Measurements from ENCODE around the gene SLC35F5. TPM values are rescaled to one million over a fixed set of nuclear protein-coding genes. Genes with fewer than 3 reads are reported as not detected.
A peak's percentile ranks its signal among the peaks of the same experiment; 100 is the strongest.
"Not testable (repeated sequence)": the region's sequence is repeated elsewhere in the genome, so short reads cannot be mapped to it uniquely, and the experiment has no call there.

Gene SLC35F5, protein sequence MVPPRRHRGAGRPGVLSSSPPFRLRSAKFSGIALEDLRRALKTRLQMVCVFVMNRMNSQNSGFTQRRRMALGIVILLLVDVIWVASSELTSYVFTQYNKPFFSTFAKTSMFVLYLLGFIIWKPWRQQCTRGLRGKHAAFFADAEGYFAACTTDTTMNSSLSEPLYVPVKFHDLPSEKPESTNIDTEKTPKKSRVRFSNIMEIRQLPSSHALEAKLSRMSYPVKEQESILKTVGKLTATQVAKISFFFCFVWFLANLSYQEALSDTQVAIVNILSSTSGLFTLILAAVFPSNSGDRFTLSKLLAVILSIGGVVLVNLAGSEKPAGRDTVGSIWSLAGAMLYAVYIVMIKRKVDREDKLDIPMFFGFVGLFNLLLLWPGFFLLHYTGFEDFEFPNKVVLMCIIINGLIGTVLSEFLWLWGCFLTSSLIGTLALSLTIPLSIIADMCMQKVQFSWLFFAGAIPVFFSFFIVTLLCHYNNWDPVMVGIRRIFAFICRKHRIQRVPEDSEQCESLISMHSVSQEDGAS
- 40.8 TPM for polyA plus RNA-seq (2013, experiment 1 of 2; ENCODE audit: insufficient read length)
- polyA plus RNA-seq (2013, experiment 2 of 2; ENCODE audit: insufficient read length), result 51.1 TPM

DNA sequence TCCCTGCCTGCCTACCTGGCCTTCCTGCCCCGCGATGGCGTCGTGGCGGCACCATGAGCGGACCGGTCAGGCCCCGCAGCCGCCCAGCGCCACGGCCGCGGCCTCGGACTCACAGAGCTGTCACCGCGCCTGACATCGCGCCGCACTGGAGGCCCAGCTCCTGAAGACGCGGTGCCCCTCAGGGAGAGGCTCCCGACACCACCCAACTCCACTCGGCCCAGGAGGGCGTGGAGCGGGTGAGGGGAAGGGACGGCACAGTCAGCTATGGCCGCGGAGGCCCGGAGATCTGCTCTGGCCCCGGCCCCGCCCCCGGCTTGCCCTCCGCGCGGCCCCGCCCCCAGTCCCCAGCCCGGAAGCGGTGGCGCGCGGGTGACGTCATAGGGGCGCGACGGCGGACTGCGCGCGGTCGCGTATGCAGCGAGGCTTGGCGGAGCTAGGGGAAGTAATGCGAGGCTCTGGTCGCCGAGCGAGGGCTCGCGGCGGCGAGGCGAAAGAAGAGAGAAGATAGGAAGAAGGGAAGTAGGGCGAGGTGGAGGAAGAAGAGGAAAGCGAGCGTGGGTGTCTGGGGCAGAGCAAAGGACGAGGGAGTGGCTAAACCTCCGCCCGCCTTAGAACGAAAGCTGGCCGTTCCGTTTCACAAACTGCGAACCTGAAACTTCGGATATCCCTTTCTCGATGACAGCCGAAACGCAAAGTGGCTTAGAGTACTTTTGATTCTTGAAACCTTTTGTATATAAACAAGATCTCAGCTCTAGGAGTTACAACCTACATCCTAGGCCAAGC lies at the start of gene SLC35F5:
Gene SLC35F5, minus strand, starts transcription at position 288 of the 783 bp plus-strand sequence. Its CDS starts 233 bp downstream, at position 55.
- DNase-seq, result peak; percentile 90

DNA sequence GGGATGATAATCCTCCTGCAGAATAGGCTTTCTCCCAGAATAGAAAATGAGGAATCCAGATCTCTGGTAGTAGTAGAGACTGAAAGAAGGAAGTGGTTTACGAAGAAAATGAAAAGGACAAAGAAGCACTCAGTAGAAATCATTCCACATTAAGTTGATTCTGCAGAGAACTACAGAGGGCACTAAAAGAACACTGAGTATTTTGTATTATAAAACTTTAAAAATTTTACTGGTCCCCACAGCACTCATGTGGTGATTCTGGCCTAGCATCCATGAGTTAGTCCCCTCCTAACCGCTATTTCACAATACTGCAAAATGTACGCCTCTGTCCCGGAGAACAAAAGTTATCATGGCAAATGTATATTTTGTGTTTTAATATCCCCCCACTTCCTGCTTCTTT lies 42.9 kb upstream of the SLC35F5 start:
- DNase-seq, result no peak

DNA sequence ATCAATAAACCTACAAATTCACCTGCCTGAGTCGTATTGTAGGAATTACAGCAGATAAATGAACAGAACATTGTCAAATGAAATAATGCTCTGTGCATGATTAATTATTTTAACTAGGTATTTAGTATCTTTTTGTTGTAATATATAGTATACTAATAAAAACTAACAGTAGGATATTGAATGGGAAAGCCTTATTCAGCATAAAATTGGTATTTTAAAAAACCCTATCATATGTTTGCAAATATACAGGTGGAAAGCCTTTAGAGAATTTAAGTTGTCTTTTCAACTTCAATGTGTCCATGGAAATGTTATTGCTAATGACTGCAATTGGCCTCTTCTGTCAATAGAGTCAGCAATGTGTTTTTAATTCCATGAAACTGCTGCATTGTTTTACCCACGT lies 40.8 kb upstream of the SLC35F5 start:
- no peak for DNase-seq

DNA sequence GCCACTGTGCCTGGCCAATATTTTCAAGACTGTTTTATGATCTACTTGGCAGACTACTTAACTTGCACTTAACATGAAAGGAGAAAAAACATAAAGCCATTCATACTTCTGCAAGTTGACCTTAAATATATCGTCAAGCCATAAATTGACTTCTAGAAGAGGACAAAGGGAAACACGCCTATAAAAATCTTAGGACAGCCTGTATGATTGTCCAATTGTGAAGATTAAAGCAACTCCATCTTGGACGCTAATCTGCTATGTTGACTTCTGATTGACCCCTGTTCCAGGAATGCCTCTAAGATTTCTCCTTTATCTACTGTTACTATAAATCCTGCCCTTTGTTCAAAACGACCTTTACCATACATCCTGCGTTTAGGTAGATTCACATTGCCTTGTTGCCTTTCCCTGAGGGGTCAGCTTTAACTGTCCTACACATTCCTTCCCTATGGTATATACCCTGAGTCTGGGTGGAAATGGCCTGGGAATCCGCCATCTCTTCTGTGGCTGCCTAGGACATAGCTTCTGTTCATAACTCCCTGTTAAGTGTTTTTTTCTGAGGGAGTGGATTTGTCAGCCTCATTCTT lies 40.2 kb upstream of the SLC35F5 start:
- DNase-seq, result no peak

DNA sequence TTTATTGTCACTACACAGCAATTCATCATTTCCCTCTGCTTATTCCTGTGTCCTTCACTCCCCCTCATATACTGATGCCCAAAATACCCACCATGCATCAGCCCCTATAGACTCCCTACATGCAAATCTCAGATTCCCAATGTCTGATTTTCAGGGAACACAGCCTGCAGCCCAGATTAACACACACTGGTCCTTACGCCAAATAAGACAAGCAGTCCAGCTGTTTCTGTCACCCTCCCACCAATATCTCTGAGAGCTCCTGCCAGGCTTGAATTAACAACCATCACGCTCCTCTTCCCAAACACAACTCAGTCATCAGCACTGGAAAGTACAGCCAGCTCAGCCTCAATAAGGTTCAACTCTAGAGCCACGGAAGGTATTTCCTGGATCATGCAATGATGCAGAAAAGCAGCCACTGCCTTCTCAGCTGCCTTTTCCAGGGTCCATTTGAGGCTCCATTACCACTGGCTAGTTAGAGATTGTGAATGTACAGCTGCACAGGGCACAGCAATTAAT lies 39.0 kb upstream of the SLC35F5 start:
- no peak for DNase-seq

DNA sequence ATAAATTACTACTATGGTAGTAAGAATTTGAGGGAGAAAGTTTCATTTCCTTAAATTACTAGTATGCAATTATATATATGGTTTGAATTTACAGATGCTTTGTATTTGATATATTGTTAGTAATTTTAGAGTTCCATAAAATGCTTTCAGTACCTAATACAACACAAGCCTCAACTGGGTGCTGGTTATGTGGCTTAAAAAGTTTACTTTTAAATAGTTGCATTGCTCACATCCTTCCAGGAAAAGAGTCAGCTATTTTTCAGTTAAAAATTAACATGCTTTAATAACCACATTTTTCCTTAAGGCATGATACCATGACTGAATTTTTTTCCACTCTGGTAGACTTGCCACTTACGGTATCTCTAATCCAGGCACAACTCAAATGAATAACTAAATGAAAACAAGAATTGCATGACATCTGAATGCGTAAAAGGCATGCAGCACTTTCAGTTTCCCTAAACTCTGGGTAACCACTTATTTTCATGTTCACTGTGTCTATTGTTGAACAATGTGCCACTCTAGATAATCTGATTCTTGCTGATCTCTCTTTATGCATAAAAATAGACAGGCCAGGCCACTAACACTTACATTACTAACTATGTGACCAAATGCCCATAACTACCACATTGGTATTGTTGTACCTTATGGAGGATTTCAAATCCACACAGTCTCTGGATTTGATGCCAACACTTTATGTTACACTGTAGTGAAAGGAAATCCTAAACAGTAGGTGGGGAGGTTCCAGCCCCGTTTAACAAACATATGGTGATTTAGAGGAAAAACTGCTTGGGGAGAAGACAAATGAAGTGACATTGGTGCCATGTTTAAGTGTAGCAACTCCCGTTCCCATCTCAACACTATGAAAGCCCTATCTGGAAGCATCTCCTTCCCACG lies 35.5 kb upstream of the SLC35F5 start:
- peak; percentile 48 for DNase-seq

DNA sequence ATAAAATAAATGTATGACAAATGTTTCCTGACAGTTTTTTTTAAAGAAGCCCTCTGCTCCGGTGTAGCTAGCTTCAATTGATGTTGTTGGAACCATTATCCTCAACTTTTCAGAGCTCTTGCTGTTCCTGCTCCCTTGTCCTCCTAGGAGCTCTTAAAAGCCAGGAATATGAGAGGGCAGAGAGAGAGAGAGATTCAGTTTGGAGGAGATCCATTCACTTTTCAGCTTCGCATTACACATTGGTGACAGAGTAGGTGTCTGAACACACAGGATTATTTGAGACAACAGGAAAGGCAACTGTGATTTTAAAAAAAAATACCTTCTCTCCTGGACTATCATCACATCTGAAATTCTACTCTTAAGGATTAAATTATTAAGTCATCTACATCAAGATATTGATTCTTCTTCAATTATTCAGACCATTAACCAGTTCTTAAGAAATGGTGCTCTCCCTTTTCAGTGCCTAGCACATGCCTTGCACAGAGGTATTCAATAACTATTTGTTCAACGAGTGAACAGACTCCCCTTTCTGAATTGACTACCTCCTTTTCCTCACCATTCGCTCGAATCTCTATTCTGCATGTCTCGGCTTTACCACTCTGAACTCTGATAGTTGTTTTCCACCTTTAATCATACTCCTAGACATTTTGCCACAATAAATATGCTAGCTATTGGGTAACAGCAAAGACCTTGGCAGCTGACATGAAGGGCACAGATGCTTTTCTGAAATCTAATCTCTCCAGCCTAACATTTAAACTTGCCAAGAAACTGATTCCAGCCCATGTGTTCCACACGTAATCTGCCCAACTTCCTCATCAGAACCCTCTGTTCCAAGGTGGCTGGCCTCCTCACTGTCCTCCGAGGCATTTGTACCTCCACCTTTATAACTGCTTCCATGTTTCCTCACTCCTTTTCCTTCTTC lies 28.6 kb upstream of the SLC35F5 start:
- no peak for DNase-seq

DNA sequence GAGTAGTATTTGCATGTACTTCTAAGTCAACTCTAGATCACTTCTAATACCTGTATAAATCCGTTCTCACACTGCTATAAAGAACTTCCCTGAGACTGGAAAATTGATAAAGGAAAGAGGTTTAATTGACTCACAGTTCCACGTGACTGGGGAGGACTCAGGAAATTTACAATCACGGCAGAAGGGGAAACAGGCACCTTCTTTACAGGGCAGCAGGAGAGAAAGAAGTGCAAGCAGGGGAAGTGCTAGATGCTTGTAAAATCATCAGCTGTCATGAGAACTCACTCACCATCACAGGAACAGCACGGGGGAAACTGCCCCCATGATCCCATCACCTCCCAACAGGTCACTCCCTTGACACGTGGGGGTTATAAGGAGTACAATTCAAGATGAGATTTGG lies 24.0 kb upstream of the SLC35F5 start:
- DNase-seq, result no peak

DNA sequence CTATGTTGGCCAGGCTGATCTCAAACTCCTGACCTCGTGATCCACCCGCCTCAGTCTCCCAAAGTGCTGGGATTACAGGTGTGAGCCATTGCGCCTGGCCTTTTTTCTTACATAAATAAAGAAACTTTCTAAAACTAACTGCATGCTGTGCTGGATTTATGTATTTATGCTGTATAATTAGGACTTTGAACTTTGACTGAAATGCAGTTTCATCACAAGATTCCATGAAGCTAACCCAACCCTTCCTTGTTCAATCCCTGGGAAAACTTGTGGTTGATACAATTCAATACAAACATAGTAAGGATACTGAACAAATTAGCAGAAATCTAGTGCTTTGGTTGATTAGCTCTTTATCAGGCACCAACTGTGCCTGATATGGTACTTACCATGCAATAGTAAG lies 20.9 kb upstream of the SLC35F5 start:
- DNase-seq, result no peak

DNA sequence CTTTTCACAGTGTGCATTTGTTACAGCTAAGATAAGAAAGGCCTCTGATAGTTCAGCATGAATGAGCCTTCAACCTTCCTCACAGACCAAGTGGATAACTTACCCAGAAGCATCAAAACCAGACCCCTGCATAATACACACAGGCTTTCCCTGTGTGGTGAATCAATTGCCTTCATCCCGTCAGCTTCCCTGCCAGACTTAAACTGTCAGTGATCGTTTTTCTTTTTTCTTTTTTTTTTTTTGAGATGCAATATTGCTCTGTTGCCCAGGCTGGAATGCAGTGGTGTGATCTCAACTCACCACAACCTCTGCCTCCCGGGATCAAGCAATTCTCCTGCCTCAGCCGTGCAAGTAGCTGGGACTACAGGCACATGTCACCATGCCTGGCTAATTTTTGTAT lies 20.5 kb upstream of the SLC35F5 start:
- DNase-seq, result no peak

DNA sequence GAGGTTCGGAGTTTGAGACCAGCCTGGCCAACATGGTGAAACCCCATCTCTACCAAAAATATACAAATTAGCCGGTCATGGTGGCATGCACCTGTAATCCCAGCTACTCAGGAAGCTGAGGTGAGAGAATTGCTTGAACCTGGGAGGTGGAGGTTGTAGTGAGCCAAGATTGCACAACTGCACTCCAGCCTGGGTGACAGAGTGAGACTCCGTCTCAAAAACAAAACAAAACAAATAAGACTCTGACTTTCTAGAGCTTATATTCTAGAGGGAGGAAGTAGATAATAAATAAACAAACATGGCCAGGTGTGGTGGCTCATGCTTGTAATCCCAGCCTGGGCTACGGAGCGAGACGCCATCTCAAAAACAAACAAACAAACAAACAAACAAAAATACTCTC lies 18.2 kb upstream of the SLC35F5 start:
- not testable (repeated sequence) for DNase-seq

DNA sequence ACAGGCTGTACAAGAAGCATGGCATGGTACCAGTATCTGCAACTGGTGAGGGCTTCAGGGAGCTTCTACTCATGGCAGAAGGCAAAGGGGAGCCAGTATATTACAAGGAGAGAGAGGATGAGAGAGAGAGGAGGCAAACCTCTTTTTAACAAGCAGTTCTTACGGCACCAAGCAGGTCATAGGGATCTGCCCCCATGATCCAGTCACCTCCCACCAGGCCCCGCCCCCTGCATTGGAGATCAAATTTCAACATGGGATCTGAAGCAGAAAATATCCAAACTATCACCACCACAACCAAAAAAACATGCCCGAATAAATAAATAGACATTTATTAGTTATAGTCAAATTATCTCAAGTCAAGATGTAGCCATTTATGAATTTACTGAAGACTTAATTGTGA lies 14.5 kb upstream of the SLC35F5 start:
- no peak for DNase-seq

DNA sequence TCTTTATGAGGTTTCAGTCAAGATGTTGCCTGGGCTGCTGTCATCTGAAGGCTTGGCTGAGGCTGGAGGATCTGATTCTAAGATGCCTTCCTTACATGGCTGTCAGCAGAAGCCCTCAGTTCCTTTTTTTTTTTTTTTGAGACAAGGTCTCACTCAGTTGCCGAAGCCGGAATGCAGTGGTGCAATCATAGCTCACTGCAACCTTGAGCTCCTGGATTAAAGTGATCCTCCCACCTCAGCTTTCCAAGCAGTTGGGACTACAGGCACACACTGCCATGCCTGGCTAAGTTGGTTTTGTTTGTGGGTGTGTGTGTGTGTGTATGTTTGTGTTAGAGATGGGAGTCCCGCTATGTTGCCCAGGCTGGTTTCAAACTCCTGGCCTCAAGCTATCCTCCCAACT lies 13.1 kb upstream of the SLC35F5 start:
- DNase-seq, result no peak

DNA sequence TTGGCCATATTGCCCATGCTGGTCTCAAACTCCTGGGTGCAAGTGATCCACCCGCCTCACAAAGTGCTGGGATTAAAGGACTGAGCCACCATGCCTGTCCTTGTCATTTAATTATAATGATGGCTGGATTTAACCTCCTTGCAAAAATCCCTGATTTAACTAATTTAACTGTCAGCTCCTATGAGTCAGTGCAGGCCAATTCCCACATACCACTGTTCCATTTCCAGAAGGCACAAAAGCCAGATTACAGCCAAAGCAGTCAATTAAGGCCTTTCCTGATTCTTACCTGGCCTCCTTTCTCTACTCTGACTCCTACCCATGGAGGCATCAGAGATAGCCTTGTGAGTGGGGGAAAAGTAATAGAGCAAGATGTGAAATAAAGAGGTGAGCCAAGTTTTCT lies 12.3 kb upstream of the SLC35F5 start:
- no peak for DNase-seq

DNA sequence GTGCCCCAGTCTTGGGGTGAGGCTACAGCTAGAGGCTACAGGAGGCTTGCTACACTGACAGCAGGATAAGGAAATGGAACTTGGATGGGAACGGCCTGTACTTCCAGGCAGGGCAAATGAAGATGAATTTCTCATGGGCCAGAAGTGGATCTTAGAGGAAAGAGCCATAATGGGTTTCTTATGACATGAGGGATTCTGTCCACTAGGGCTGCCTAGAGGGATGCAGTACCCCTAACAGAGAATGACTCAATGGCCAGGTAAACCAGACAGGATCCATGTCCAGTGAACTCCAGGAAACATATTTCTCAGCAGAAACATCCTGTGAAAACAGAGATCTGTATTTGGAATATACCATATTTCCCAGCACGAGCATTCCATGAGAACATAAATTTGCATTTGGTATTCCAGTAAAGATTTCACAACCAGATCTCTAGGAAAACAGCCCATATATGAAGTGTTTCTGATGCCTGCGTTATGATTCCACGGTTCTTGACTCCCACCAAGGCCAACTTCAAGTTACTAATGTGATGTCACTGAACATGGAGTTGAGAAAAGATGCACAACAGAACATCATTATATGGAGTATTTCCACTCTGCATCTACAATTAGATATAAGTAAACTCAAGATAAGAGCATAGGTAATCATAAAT lies 11.5 kb upstream of the SLC35F5 start:
- no peak for DNase-seq

DNA sequence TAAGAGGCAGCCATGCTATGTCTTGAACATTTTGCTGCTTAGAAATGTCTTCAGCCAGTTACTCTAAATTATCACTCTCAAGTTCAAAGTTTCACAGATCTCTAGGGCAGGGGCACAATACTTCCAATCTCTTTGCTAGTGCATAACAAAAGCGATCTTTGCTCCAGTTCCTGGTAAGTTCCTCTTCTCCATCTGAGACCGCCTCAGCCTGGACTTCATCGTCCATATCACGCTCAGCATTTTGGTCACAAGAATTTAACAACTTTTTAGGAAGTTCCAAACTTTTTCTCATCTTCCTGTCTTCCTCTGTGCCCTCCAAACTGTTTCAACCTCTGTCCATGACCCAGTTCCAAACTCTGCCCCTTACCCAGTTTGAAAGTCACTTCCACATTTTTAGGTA lies 8.8 kb upstream of the SLC35F5 start:
- DNase-seq, result no peak

DNA sequence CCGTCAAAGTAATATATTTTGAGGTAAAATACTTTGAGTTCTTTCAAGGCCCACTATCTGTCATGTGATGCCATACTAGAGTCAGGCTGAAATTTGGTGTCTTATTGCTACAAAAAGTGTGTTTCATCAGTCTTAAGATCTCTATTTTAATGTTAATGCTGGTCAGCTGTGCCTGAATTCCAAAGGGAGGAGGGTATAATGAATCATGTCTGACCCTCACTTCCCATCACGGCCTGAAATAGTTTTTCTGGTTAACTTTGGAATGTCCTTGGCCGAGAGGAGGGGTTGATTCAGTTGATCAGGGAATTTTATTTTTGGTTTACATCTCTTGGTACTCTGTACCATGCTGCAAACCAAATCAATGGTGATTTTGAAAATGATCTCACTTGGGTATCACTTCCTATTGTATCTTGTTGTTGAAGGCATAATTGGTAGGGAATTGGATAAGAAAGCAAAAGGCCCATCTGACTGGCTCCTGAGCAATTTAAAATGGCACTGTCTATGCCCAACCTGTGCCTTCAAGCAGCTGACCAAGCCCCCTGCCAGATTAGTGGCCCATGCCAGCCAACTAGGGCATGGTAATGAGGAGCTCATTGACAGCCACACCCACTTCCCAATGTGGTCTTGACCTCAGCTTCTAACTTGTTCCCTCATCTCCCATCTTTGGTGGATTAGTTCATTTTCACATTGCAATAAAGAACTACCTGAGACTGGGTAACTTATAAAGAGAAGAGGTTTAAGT lies 6.1 kb upstream of the SLC35F5 start:
- DNase-seq, result peak; percentile 85

DNA sequence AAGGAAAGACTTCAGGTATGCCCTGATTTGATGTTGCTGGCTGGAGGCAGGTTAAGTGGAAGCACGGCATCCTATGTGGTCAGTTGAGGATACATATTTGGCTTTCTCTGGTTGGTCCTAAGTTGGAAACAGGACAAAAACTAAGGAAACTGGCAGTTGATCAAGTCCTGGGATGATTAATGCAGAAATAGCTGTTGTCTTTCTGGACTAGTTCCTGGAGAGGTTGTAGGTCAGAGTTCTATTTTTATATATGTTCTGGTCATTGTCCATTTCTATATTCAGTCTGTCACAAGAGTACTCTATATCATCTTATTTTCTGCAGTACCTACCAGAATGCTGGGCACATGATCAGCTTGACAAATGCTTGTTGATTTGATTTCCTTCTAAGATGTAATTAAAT lies 4.0 kb upstream of the SLC35F5 start:
- peak; percentile 9 for DNase-seq

DNA sequence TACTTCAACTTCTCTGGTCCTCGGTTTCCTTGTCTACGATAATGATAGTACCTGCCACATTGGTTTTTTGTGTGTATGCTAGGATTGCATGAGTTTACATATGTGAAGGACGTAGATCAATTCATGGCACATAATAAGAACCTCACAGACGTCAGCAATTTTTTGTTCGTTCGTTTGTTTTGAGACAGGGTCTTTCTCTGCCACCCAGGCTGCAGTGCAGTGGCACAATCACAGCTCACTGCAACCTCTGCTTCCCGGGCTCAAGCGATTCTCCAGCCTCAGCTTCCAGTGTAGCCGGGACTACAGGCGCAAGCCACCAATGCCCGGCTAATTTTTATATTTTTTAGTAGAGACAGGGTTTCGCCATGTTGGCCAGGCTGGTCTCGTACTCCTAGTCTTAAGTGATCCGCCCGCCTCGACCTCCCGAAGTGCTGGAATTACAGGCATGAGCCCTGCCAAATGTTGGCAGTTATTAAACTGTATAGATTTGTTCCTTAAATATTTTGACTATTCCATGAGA lies 756 bp upstream of the SLC35F5 start:
- no peak for DNase-seq

All from fibroblast of skin of back (primary cell).